Transverse colon (tissue), 4 donors: ENCODE results near the gene PLXNA2.

ENCODE experiments used
- CTCF ChIP-seq, 5 experiments: fragments of 200-600 bp in 3 of 5; fragments of 450-650 bp in 2 of 5; sonication (generic) in 3 of 5; IDR thresholded peaks; 1 replicate in 2 of 5; 2 replicates in 3 of 5; pipeline ENCODE4 v1.5.1; 2016 to 2017; ENCODE audit warnings: antibody characterized with exemption in 5 of 5, inconsistent platforms in 3 of 5, mild to moderate bottlenecking in 2 of 5, moderate library complexity in 1 of 5
- POLR2A ChIP-seq: fragments of 450-650 bp; IDR thresholded peaks from one replicate; pipeline ENCODE4 v1.6.1; 2016; ENCODE audit warnings: antibody characterized with exemption, mild to moderate bottlenecking, moderate library complexity
- POLR2AphosphoS5 ChIP-seq, 3 donors: sonication (generic); formaldehyde crosslinking; IDR thresholded peaks; one replicate each; pipeline ENCODE4 v1.6.1; 2016; ENCODE audit warnings: antibody characterized with exemption in 3 of 3

DNA sequence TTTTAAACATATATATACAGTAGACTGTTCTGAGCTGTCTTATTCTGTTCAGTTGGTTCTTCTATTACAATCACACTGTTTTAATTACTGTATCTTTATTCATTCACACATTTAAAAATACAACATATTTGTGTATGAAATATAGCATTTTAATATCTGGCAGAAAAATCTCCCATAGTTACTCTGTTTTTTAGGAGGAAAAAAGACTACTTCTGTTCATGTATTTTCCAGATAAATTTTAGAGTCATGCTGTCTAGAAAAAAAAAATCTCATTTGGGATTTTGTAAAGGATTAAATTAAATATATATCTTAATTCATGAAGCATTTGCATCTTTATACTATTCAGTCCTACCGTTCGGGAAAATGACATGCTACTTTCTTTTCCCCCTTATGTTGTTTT lies 231.5 kb downstream of the PLXNA2 start:
- TF ChIP-seq POLR2AphosphoS5 (IDR thresholded peaks at IDR 0.05), result no peak
- no peak for TF ChIP-seq POLR2A
- TF ChIP-seq CTCF (IDR thresholded peaks at IDR 0.05), result no peak
